ENCODE data around the gene ANKS1A. TPM values are rescaled to one million over a fixed set of nuclear protein-coding genes. Genes with fewer than 3 reads are reported as not detected.

ANKS1A gene
- total RNA-seq, 1 donor, result 7.2 TPM

GRCh38 chr6:34979994-34980393, 90.9 kb downstream of the ANKS1A start:
- TF ChIP-seq, protein P1, sequence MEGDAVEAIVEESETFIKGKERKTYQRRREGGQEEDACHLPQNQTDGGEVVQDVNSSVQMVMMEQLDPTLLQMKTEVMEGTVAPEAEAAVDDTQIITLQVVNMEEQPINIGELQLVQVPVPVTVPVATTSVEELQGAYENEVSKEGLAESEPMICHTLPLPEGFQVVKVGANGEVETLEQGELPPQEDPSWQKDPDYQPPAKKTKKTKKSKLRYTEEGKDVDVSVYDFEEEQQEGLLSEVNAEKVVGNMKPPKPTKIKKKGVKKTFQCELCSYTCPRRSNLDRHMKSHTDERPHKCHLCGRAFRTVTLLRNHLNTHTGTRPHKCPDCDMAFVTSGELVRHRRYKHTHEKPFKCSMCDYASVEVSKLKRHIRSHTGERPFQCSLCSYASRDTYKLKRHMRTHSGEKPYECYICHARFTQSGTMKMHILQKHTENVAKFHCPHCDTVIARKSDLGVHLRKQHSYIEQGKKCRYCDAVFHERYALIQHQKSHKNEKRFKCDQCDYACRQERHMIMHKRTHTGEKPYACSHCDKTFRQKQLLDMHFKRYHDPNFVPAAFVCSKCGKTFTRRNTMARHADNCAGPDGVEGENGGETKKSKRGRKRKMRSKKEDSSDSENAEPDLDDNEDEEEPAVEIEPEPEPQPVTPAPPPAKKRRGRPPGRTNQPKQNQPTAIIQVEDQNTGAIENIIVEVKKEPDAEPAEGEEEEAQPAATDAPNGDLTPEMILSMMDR (IDR thresholded peaks at IDR 0.05; ENCODE audit: extremely low read depth, low read depth, low read length), result no peak

DNA sequence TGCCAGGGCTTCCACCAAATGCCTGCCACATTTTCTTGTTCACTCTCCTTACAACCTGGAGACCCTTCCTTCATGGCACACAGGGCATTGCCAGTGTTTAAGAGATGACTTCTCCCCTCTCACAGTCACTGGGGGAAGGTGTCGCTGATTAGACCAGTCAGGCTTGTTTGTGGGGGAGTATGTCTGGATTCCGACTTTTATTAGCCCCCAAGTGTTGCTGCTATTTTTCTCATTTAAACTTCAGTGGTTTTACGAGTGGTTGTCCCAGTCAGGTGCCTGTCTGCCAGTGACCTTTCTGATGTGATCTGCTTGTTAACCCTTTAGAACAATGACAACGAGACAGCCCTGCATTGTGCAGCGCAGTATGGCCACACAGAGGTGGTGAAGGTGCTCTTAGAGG, 92.3 kb downstream of the ANKS1A start:
- no peak overlapping the region for H3K4me3 ChIP-seq (ENCODE audit: insufficient read depth, low read length)

More at GRCh38 chr6:34979994-34980393, 90.9 kb downstream of the ANKS1A start:
- H3K4me2 ChIP-seq (ENCODE audit: insufficient read depth, low read length), result no peak overlapping the region
- H3K27me3 ChIP-seq (ENCODE audit: insufficient read depth, low read length), result no peaks in the 10 kb centered on the region
- H3K27ac ChIP-seq (ENCODE audit: low read depth, low read length), result no peak overlapping the region
- no peak overlapping the region for H3K4me3 ChIP-seq (ENCODE audit: insufficient read depth, low read length)
- no peaks in the 10 kb centered on the region for H3K9me3 ChIP-seq (ENCODE audit: low read depth, low read length)
- H2AFZ ChIP-seq (ENCODE audit: low read length), result no peak overlapping the region
- peaks cover 3% of the 10 kb centered on the region for H3K36me3 ChIP-seq (ENCODE audit: insufficient read depth, low read length)
- H3K79me2 ChIP-seq (ENCODE audit: insufficient read depth, low read length), result no peaks in the 10 kb centered on the region
- peaks cover 12% of the 10 kb centered on the region for H3K4me1 ChIP-seq (ENCODE audit: insufficient read depth, low read length)
- DNase-seq (ENCODE audit: insufficient read length, low spot score, missing footprints), result no peak
- H4K20me1 ChIP-seq (ENCODE audit: insufficient read depth, low read length), result no peaks in the 10 kb centered on the region

DNA sequence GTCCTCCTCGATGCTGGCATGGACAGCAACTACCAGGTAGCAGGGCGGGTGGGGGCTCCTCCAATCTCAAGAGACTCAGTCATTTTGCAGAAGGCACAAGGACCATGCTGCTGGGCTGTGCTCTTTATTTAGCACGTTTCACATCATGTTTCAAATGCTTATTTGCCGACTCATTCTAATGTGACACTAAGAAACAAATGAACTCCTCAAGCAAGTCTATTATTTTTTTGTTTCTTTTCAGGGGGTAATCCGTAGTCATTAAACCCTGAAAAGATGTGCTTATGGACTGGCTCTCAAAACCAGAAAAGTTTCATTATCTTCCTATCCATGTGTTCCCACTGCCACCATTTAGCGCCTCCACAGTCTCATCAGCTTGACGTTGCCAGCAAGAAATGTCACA, 92.9 kb downstream of the ANKS1A start:
- peaks cover 14% of the 10 kb centered on the region for H3K36me3 ChIP-seq (ENCODE audit: insufficient read depth, low read length)
- peak overlapping the region; percentile 17 for H3K4me2 ChIP-seq (ENCODE audit: insufficient read depth, low read length)
- DNase-seq (ENCODE audit: insufficient read length, low spot score, missing footprints), result peak; percentile 80
- H3K4me3 ChIP-seq (ENCODE audit: insufficient read depth, low read length), result no peak overlapping the region
- H4K20me1 ChIP-seq (ENCODE audit: insufficient read depth, low read length), result no peaks in the 10 kb centered on the region
- H3K9me3 ChIP-seq (ENCODE audit: low read depth, low read length), result no peaks in the 10 kb centered on the region
- H3K27ac ChIP-seq (ENCODE audit: low read depth, low read length), result no peak overlapping the region
- no peaks in the 10 kb centered on the region for H3K27me3 ChIP-seq (ENCODE audit: insufficient read depth, low read length)
- peak overlapping the region; percentile 20 for H2AFZ ChIP-seq (ENCODE audit: low read length)
- H3K4me1 ChIP-seq (ENCODE audit: insufficient read depth, low read length), result peaks cover 12% of the 10 kb centered on the region
- TF ChIP-seq, protein P1 (IDR thresholded peaks at IDR 0.05; ENCODE audit: extremely low read depth, low read depth, low read length), result no peak
- no peaks in the 10 kb centered on the region for H3K79me2 ChIP-seq (ENCODE audit: insufficient read depth, low read length)

More for the DNA sequence above, 92.3 kb downstream of the ANKS1A start:
- no peak for DNase-seq (ENCODE audit: insufficient read length, low spot score, missing footprints)
- Histone ChIP-seq H3K4me1 (ENCODE audit: insufficient read depth, low read length) (peaks cover 12% of the 10 kb centered on the region), H3K27me3 (ENCODE audit: insufficient read depth, low read length) (no peaks in the 10 kb centered on the region), H3K4me2 (ENCODE audit: insufficient read depth, low read length) (no peak overlapping the region), H2AFZ (ENCODE audit: low read length) (no peak overlapping the region), H3K9me3 (ENCODE audit: low read depth, low read length) (no peaks in the 10 kb centered on the region), H4K20me1 (ENCODE audit: insufficient read depth, low read length) (no peaks in the 10 kb centered on the region), H3K79me2 (ENCODE audit: insufficient read depth, low read length) (no peaks in the 10 kb centered on the region), H3K27ac (ENCODE audit: low read depth, low read length) (no peak overlapping the region), H3K36me3 (ENCODE audit: insufficient read depth, low read length) (peaks cover 11% of the 10 kb centered on the region)
- TF ChIP-seq, protein P1 (IDR thresholded peaks at IDR 0.05; ENCODE audit: extremely low read depth, low read depth, low read length), result no peak

GRCh38 chr6:34982424-34982852, 93.4 kb downstream of the ANKS1A start:
- Histone ChIP-seq H3K4me2 (ENCODE audit: insufficient read depth, low read length) (no peak overlapping the region), H3K27ac (ENCODE audit: low read depth, low read length) (no peak overlapping the region), H3K36me3 (ENCODE audit: insufficient read depth, low read length) (peaks cover 14% of the 10 kb centered on the region), H3K4me1 (ENCODE audit: insufficient read depth, low read length) (peaks cover 12% of the 10 kb centered on the region), H4K20me1 (ENCODE audit: insufficient read depth, low read length) (no peaks in the 10 kb centered on the region), H3K4me3 (ENCODE audit: insufficient read depth, low read length) (no peak overlapping the region), H2AFZ (ENCODE audit: low read length) (peak overlapping the region; percentile 20), H3K79me2 (ENCODE audit: insufficient read depth, low read length) (no peaks in the 10 kb centered on the region), H3K27me3 (ENCODE audit: insufficient read depth, low read length) (no peaks in the 10 kb centered on the region), H3K9me3 (ENCODE audit: low read depth, low read length) (no peaks in the 10 kb centered on the region)
- TF ChIP-seq, protein P1 (IDR thresholded peaks at IDR 0.05; ENCODE audit: extremely low read depth, low read depth, low read length), result peak; percentile 59
- peak; percentile 83 for DNase-seq (ENCODE audit: insufficient read length, low spot score, missing footprints)

Data from osteoblast (primary cell).